Hair follicular keratinocyte (primary cell): Measurements from ENCODE around the gene ZBP1. TPM values are rescaled to one million over a fixed set of nuclear protein-coding genes. Genes with fewer than 3 reads are reported as not detected.

Experiments
- total RNA-seq: library from RNA; depleted of rRNA; stranded (reverse); fragments of >200 nt; gene quantifications from 2 replicates; pipeline ENCODE4 v1.2.3, GENCODE V29; 2015

The ZBP1 gene, protein sequence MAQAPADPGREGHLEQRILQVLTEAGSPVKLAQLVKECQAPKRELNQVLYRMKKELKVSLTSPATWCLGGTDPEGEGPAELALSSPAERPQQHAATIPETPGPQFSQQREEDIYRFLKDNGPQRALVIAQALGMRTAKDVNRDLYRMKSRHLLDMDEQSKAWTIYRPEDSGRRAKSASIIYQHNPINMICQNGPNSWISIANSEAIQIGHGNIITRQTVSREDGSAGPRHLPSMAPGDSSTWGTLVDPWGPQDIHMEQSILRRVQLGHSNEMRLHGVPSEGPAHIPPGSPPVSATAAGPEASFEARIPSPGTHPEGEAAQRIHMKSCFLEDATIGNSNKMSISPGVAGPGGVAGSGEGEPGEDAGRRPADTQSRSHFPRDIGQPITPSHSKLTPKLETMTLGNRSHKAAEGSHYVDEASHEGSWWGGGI
- total RNA-seq = not detected in 2 replicates

DNA sequence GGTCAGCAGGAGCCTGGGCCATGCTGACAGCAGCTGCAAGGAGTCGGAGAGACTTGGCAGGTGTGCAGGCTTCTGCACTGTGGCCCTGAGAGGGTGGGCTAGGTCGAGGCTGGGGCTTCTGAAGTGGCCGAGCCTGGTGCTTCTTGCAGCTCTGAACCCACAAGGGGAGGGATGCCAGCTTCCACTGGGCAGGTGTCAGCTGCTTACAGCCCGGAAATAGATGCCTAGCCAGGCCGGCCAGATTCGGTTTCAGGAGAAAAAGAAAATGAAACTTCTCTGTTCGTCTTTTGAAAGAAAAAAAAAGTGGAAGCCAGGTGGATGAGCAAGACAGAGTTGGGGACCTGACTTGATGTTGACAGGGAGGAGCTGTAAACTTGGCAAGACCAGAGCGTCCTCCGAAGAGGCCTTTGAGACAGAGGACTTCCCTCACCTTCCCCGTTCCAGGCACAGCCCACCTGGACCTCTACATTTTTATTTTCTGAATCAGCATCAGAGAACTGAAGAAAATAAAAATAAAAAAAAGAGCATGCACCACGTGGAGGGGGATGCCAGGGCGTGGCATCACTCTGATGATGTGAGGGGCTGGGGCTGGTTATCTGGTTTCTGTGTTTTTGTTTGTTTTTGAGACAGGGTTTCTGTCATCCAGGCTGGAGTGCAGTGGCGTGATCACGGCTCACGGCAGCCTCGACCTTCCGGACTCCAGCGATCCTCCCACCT lies at the start of gene ZBP1:
ZBP1 (minus strand) TSS at position 153 of the 717 bp plus-strand sequence; CDS start at position 22, 131 bp downstream.

DNA sequence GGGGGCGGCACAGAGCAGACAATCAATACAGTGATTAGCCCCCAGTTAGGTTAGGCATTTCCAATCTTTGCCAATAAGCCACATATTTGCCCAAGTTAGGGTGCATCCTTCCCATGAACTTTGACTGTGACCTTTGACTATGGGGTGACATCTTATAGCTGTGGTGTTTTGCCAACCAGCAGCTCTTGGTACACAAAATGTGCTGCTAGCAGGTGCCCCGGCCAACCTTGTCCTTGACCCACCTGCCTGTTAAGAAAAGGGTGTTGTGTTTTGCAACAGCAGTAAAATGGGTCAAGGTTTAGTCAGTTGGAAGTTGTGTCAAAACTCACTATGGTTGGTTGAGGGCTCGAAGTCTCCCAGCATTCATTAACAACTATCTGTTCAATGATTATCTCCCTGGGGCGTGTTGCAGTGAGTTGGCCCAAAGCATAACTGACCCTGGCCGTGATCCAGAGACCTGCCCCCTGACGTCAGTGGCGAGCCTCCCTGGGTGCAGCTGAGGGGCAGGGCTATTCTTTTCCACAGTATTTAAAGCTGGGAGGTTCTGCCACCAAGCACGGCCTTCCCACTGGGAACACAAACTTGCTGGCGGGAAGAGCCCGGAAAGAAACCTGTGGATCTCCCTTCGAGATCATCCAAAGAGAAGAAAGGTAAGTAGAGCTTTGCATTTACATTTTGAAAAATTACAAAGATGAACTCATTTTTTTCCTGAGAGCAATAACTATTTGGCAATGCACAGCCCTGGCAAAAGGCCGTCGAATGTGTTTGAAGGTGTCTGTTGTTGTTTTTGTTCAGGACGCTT lies 59.5 kb downstream of the ZBP1 start, which contains the start of gene PCK1:
PCK1 (plus strand) TSS at position 557 of the 802 bp plus-strand sequence. CDS start 302 bp downstream, outside the sequence.

Other genes starting within 250 kb of the ZBP1 start
- gene RBM38, start 229.0 kb downstream of the ZBP1 start, total RNA-seq = 5.8 and 17.7 TPM in 2 replicates
- gene CTCFL, start 95.3 kb downstream of the ZBP1 start, total RNA-seq = not detected in 2 replicates
- gene PCK1, start 59.3 kb downstream of the ZBP1 start, total RNA-seq = not detected in 2 replicates
- 63.2 and 75.6 TPM in 2 replicates for gene PMEPA1, start 89.6 kb upstream of the ZBP1 start, total RNA-seq